Erythroblast (primary cell): Measurements from ENCODE around the gene ATRNL1.

Source experiments
- GATA1 ChIP-seq: IDR thresholded peaks from 2 replicates; pipeline ENCODE4 v1.6.1; 2011; ENCODE audit warnings: low read depth, mild to moderate bottlenecking, control low read depth, low read length, moderate library complexity
- POLR2A ChIP-seq: IDR thresholded peaks from 2 replicates; pipeline ENCODE4 v1.6.1; 2011; ENCODE audit warnings: mild to moderate bottlenecking, low read length

DNA sequence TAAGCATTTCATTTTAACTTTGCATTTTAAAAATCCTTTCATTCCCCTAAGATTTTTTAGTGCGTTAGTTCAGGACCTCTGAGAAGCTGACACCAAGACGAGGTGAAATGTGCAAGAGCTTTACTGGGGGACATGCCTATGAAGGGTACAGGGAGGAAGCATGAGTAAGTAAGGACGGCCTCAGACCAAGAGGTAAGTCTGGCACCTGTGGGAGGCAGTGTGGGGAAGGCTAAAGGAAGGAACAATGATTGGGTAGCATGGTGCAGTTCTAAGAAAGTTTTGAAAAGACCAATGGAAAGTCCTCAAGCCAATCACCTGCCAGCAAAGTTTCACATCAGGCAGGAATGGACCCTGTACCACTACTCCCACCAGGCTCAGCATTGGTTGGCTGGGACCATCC, 810.7 kb downstream of the ATRNL1 start:
- TF ChIP-seq POLR2A (no peak), GATA1 (no peak)
